ENCODE results near the gene GOLT1B. TPM values are rescaled to one million over a fixed set of nuclear protein-coding genes. Genes with fewer than 3 reads are reported as not detected.
A peak's percentile ranks its signal among the peaks of the same experiment; 100 is the strongest.

The GOLT1B gene
- total RNA-seq, 1 donor from 2014 or later: 26.5 TPM

DNA sequence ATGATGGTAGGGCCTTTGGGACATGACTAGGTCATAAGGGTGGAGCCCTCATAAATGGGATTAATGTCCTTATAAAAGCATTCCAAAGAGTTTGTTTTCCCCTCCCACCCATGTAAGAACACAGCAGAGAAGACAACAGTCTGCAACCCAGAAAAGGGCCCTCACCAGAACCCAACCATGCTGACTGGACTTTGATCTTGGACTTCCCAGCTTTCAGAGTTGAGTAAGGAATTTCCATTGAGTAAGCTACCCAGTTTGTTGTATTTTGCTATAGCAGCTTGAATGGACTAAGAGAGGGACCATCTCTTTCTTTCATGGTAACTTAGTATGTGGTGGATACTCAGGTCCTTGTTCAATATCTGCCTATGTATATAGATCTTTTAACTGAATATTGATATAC, 21.6 kb downstream of the GOLT1B start:
- DNase-seq: no peak
- intact Hi-C loops (cut with DNase I): no loop called here
- no peak for TF ChIP-seq CTCF (IDR thresholded peaks at IDR 0.05)
- Histone ChIP-seq H3K27ac (no peak overlapping the region), H3K36me3 (no peaks in the 10 kb centered on the region), H3K27me3 (ENCODE audit: low read depth) (peaks cover 12% of the 10 kb centered on the region), H3K9me3 (no peaks in the 10 kb centered on the region), H3K4me3 (no peak overlapping the region), H3K4me1 (no peaks in the 10 kb centered on the region)
- ATAC-seq: no peak

GRCh38 chr12:21526053-21526452, 24.5 kb downstream of the GOLT1B start, which contains the start of gene SPX:
SPX (plus strand) TSS chr12:21526296; CDS start chr12:21526473, 177 bp downstream.
- no peaks in the 10 kb centered on the region for H3K9me3 ChIP-seq
- ATAC-seq (no peak), DNase-seq (no peak)
- H3K36me3 ChIP-seq: no peaks in the 10 kb centered on the region
- H3K4me3 ChIP-seq: peak within 1 kb of the TSS; percentile 61
- peaks cover 12% of the 10 kb centered on the region for H3K27me3 ChIP-seq (ENCODE audit: low read depth)
- intact Hi-C loops (cut with DNase I): no loop called here
- no peak for TF ChIP-seq CTCF (IDR thresholded peaks at IDR 0.05)
- no peak within 1 kb of the TSS for H3K27ac ChIP-seq
- no peaks in the 10 kb centered on the region for H3K4me1 ChIP-seq

GRCh38 chr12:21526721-21527345, 25.2 kb downstream of the GOLT1B start:
- DNase-seq (no peak), ATAC-seq (no peak)
- Histone ChIP-seq H3K4me1 (no peaks in the 10 kb centered on the region), H3K36me3 (no peaks in the 10 kb centered on the region), H3K4me3 (peak overlapping the region; percentile 61), H3K9me3 (no peaks in the 10 kb centered on the region), H3K27ac (no peak overlapping the region), H3K27me3 (ENCODE audit: low read depth) (peaks cover 12% of the 10 kb centered on the region)
- intact Hi-C loops (cut with DNase I): no loop called here
- no peak for TF ChIP-seq CTCF (IDR thresholded peaks at IDR 0.05)

GRCh38 chr12:21527451-21528180, 26.0 kb downstream of the GOLT1B start:
- intact Hi-C loops (cut with DNase I): no loop called here
- Histone ChIP-seq H3K27me3 (ENCODE audit: low read depth) (peaks cover 12% of the 10 kb centered on the region), H3K9me3 (no peaks in the 10 kb centered on the region), H3K36me3 (no peaks in the 10 kb centered on the region), H3K27ac (no peak overlapping the region), H3K4me1 (no peaks in the 10 kb centered on the region), H3K4me3 (peak overlapping the region; percentile 61)
- DNase-seq: peak; percentile 57
- ATAC-seq: peak; percentile 90 to 92
- no peak for TF ChIP-seq CTCF (IDR thresholded peaks at IDR 0.05)

- no peak overlapping the region for H3K27ac ChIP-seq
These were observed 27.4 kb downstream of the GOLT1B start for GRCh38 chr12:21528953-21529352.

More at GRCh38 chr12:21528953-21529352, 27.4 kb downstream of the GOLT1B start:
- Histone ChIP-seq H3K27me3 (ENCODE audit: low read depth) (peaks cover 12% of the 10 kb centered on the region), H3K9me3 (no peaks in the 10 kb centered on the region), H3K4me3 (no peak overlapping the region), H3K4me1 (no peaks in the 10 kb centered on the region), H3K36me3 (no peaks in the 10 kb centered on the region)
- no peak for TF ChIP-seq CTCF (IDR thresholded peaks at IDR 0.05)
- no peak for DNase-seq
- intact Hi-C loops (cut with DNase I): no loop called here
- peak; percentile 63 to 74 for ATAC-seq

Data from lower lobe of right lung (tissue), 2 donors.